Measurements from ENCODE around the gene RNF113B. TPM values are rescaled to one million over a fixed set of nuclear protein-coding genes. Genes with fewer than 3 reads are reported as not detected.

The RNF113B gene
- total RNA-seq, 2 experiments from 2014 or later = not detected

DNA sequence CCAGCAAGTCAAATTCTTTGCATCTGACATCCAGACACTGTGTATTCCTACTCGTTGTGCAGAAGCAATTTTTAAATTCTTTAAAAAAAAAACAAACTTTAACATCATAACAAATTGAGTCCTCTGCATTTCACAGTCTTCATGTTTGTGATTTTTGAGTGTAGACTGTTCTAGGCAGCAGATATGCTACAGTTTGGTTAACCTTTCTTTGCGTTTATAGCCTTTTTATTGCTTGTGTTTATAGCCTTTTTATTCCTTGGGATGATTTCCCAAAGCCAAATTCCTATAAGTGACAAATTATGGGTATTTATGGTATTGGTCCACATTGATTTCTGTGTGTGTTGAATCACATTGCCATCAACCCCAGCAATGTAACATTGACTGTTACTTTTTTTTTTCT, 14.9 kb upstream of the RNF113B start:
- Histone ChIP-seq H3K4me1 (ENCODE audit: insufficient read depth, low read length, poor library complexity, severe bottlenecking) (no peaks in the 10 kb centered on the region), H4K20me1 (ENCODE audit: insufficient read depth, low read length) (no peaks in the 10 kb centered on the region), H3K4me3 (ENCODE audit: low read depth, low read length, poor library complexity, severe bottlenecking) (no peak overlapping the region), H3K4me2 (ENCODE audit: low read length) (no peak overlapping the region), H3K79me2 (ENCODE audit: insufficient read depth, low read depth, low read length) (no peaks in the 10 kb centered on the region), H3K9me3 (ENCODE audit: low read length) (no peaks in the 10 kb centered on the region), H3K9me2 (ENCODE audit: insufficient read depth, low read length) (no peaks in the 10 kb centered on the region), H3K27ac (ENCODE audit: low read depth, low read length, poor library complexity, severe bottlenecking) (no peak overlapping the region), H3K36me3 (ENCODE audit: insufficient read depth, low read length) (no peaks in the 10 kb centered on the region), H2AFZ (ENCODE audit: low read length) (no peak overlapping the region)
- TF ChIP-seq, protein P1, sequence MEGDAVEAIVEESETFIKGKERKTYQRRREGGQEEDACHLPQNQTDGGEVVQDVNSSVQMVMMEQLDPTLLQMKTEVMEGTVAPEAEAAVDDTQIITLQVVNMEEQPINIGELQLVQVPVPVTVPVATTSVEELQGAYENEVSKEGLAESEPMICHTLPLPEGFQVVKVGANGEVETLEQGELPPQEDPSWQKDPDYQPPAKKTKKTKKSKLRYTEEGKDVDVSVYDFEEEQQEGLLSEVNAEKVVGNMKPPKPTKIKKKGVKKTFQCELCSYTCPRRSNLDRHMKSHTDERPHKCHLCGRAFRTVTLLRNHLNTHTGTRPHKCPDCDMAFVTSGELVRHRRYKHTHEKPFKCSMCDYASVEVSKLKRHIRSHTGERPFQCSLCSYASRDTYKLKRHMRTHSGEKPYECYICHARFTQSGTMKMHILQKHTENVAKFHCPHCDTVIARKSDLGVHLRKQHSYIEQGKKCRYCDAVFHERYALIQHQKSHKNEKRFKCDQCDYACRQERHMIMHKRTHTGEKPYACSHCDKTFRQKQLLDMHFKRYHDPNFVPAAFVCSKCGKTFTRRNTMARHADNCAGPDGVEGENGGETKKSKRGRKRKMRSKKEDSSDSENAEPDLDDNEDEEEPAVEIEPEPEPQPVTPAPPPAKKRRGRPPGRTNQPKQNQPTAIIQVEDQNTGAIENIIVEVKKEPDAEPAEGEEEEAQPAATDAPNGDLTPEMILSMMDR (conservative IDR thresholded peaks at IDR 0.05; ENCODE audit: low read length) = no peak
- no peak for TF ChIP-seq EZH2phosphoT487 (IDR thresholded peaks at IDR 0.05; ENCODE audit: borderline replicate concordance, low read depth, low read length)
- intact Hi-C loops (cut with micrococcal nuclease; ENCODE audit: unreplicated experiment) = no loop called here
- no peak for DNase-seq (ENCODE audit: low spot score)
- ChIA-PET POLR2A (no interaction called here), CTCF (ENCODE audit: unreplicated experiment) (no interaction called here)
- no TSS peak for BruUV-seq (replicated peaks)

DNA sequence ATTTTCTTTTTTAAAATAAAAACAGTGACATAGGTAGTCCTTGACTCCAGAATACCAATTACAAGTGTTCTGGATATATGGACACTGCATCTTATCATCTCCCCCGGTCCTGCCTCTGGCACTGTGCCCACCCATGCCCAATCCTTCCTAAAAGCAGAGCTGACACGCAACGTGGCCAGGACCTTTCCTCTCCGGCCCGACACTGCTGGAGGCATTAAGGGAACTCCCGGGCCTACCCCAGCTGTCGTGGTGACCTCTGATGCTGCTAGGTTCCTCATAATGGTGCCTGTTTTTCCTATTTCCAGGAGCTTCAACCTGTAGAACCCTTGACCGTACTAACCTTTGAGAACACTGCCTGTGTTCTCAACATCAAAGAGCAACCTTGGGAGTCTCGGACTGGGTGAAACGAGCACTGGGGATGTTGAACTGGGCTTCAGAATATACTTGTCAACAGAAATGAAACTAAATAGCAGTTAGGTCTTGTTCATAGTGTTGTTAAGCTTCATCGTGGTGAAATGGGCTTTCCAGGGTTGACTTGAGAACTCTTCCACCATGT, 13.9 kb upstream of the RNF113B start:
- Histone ChIP-seq H3K4me1 (ENCODE audit: insufficient read depth, low read length, poor library complexity, severe bottlenecking) (no peaks in the 10 kb centered on the region), H4K20me1 (ENCODE audit: insufficient read depth, low read length) (no peaks in the 10 kb centered on the region), H3K4me2 (ENCODE audit: low read length) (no peak overlapping the region), H3K9me2 (ENCODE audit: insufficient read depth, low read length) (no peaks in the 10 kb centered on the region), H3K27ac (ENCODE audit: low read depth, low read length, poor library complexity, severe bottlenecking) (no peak overlapping the region), H3K9me3 (ENCODE audit: low read length) (no peaks in the 10 kb centered on the region), H3K4me3 (ENCODE audit: low read depth, low read length, poor library complexity, severe bottlenecking) (no peak overlapping the region), H3K79me2 (ENCODE audit: insufficient read depth, low read depth, low read length) (no peaks in the 10 kb centered on the region), H3K36me3 (ENCODE audit: insufficient read depth, low read length) (no peaks in the 10 kb centered on the region), H2AFZ (ENCODE audit: low read length) (no peak overlapping the region)
- BruUV-seq (replicated peaks) = no TSS peak
- TF ChIP-seq EZH2phosphoT487 (IDR thresholded peaks at IDR 0.05; ENCODE audit: borderline replicate concordance, low read depth, low read length) = no peak
- TF ChIP-seq, protein P1 (conservative IDR thresholded peaks at IDR 0.05; ENCODE audit: low read length) = no peak
- intact Hi-C loops (cut with micrococcal nuclease; ENCODE audit: unreplicated experiment) = no loop called here
- DNase-seq (ENCODE audit: low spot score) = no peak
- CTCF ChIA-PET (ENCODE audit: unreplicated experiment) = no interaction called here
- POLR2A ChIA-PET = no interaction called here

DNA sequence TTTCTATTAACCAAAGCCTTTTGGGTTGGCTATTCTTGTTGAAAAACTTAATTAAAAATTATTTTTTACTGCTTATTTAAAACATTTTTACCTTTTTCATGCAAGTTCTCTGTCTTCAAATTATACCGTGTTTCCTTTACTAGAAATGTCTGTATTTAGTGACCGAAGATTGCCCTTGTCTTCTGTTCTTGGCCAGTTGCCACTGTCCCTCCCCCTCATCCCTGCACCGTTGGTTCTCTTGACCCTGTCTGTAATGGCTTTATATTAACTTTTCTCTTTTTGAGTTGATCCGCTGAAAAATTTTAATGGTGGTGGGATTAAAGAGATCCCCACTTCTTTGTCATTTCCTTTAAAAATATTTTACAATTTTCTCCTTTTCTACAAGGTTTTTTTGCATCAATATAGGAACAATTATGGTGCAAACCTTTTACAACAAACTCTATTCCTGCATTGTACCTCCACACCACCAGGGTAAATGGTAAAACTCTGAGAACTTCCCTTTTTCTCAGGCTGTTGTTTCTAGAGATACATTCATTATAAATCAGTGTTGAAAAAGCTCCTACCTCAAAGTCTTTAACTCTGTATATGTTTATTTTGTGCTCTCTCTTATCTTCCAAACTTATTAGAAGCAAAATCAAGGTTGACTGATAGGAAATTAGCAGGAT, 12.9 kb upstream of the RNF113B start:
- Histone ChIP-seq H3K4me3 (ENCODE audit: low read depth, low read length, poor library complexity, severe bottlenecking) (no peak overlapping the region), H3K79me2 (ENCODE audit: insufficient read depth, low read depth, low read length) (no peaks in the 10 kb centered on the region), H3K4me2 (ENCODE audit: low read length) (no peak overlapping the region), H3K9me3 (ENCODE audit: low read length) (no peaks in the 10 kb centered on the region), H3K36me3 (ENCODE audit: insufficient read depth, low read length) (no peaks in the 10 kb centered on the region), H3K9me2 (ENCODE audit: insufficient read depth, low read length) (no peaks in the 10 kb centered on the region), H3K4me1 (ENCODE audit: insufficient read depth, low read length, poor library complexity, severe bottlenecking) (no peaks in the 10 kb centered on the region), H2AFZ (ENCODE audit: low read length) (no peak overlapping the region), H3K27ac (ENCODE audit: low read depth, low read length, poor library complexity, severe bottlenecking) (no peak overlapping the region), H4K20me1 (ENCODE audit: insufficient read depth, low read length) (no peaks in the 10 kb centered on the region)
- POLR2A ChIA-PET = no interaction called here
- TF ChIP-seq, protein P1 (conservative IDR thresholded peaks at IDR 0.05; ENCODE audit: low read length) = no peak
- no peak for TF ChIP-seq EZH2phosphoT487 (IDR thresholded peaks at IDR 0.05; ENCODE audit: borderline replicate concordance, low read depth, low read length)
- CTCF ChIA-PET (ENCODE audit: unreplicated experiment) = no interaction called here
- DNase-seq (ENCODE audit: low spot score) = no peak
- intact Hi-C loops (cut with micrococcal nuclease; ENCODE audit: unreplicated experiment) = no loop called here
- no TSS peak for BruUV-seq (replicated peaks)

Measured in OCI-LY7 (cell line).